GDM1 (cell line): ENCODE measurements around the gene CCDC92.

ENCODE experiments used
- DNase-seq: peaks from one replicate; lab custom pipeline; 2025; lab: John Stamatoyannopoulos, UW

CCDC92 gene

DNA sequence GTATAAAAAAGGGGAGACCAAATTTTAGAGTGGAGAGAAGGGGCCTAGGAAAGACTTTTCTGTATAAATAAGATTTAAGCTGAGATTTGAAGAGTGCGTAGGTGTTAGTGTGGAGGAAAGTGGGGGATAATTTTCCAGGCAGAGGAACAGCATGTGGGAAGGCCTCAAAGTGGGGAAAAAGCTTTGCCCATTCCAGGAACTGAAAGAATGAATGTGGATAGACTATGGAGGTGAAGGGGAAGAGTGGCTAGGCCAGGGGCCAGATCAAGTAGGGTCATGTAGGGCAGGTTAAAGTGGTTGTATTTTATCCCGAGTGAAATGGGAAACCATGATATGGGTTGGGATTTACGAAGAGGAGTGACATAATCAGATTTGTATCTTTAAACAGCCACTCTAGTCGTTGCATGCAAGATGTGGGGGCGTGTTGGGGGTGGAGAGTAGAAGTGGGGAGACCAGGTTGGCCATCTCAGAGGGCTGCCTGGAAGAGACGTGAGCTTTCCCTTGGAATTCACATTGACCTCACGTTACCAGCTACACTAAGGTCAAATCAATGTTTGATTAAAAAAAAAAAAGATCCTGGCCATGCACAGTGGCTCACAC is 3.7 kb upstream of the CCDC92 start:
- no peak for DNase-seq

DNA sequence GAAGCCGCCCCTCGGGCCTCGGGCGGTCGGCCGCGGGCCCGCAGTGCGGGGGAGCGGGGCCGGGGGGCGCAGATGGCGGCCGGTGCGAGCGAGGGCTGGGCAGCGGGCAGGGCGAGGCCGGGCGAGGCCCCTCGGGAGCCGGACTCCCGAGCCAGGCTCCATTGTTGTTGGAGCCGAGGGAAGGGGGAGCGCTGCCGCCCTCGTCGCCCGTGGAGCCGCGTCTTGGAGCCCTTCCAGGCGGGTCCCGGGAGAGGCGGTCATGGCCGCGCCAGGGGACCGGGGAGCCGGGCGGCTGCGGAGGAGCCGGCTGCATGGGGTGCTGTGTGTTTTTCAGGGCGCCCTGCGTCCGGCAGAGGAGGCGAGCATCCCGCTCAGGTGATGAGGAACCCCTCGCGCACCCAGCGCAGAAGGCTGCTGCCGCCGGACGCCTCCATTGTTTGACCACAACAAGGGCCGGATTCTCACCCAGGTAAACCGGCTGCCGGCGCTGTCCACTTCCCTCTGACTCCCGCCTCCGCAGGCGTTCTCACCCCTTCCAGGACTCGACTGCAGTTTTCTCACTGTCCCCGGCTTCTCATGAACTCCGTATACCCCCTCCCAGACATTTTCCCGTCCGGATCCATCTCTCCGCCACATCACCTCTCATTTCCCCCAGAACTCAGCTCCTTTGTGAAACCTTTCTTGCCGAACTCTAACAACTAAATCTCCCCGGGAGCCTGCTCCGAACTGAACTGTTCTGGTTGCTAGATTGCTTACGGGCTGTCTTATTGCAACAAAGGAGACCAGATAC is 1.1 kb upstream of the CCDC92 start:
- no peak for DNase-seq

DNA sequence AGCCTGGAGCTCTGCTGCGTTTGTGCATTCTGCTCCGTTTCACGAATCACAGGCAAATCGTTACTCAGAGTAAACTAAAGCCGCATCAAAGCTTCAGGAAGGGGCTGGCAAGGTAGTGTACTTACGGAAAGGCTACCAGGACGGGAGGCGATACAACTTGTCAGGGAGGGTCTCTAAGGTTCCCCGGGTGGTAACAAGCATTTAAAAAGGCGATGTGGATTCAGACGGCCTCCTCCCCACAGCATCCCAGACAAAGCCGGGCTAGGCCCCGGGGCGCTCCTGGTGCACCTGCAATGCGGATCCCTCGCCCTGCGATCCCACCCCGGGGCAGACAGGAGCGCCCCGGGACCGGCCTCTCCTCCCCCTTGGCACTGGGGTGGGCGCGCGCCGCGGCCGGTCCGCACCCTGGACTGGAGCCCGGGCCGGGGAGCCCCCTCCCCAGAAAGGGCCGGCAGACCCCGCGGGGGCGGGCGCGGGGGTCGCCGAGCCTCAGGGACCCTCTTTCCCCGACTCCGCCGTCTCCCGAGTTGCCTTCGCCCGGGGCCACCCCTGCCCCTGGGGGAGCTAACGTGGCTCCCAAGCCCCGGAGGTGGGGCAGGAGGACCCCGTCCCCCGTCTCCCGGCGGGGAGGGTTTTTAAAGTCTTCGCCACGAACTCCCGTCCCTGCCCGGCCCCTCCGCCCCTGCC is 718 bp downstream of the CCDC92 start:
- peak; percentile 14 for DNase-seq

DNA sequence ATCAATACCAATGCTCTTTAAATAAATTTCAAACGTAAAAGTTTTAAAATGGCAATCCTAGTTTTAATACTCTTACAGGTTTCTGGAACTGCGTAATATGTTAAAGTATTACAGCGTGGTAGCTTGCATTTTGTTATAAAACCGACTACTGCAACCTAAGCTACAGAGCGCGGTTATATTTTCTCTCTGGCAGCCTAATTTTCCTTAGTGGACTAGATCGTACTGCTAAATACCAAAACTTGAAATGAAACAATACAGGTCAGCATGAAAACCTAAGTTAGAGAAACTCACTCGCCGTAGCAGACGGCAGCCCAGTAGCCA is 1.2 kb downstream of the CCDC92 start:
- no peak for DNase-seq

DNA sequence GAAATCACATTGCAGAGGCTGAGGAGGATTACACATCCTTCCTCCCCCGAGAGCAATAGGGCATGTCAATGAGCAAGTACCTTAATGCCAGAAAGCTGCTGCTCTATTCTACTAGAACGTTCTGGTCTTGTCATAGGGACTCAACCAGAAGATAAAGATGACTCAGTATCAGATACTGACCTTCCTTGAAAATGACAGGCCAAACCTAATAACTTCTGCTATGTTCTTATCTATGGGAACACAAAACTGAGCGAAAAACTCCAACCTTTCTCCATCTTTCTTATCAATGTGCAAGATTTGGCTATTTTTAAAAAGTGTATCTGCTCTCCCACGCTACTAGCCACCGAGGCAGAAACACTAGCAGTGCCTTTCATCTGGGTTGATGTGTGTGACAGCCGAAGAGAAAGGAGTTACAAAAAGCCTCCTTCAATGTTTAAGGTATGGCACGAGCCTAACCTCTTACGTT is 5.5 kb downstream of the CCDC92 start:
- DNase-seq: no peak

DNA sequence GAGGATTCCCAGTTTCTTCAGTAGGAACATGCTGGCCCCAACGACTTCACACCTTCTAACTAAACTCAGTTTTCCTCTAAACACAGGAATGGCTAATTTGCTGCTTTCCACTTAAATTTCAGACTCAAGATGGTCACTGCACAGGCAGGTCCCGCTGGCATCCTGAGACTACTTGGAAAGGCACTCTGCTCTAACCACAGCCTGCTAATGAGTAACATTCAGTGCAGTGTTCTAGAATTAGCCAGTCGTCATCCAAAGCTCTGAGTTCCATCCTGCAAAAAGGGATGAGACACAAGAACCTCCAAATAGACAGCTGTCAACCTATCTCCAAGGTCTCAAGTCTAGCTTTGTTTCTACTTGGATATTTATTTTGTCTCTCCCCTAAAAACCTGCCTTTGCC is 6.0 kb downstream of the CCDC92 start:
- no peak for DNase-seq

DNA sequence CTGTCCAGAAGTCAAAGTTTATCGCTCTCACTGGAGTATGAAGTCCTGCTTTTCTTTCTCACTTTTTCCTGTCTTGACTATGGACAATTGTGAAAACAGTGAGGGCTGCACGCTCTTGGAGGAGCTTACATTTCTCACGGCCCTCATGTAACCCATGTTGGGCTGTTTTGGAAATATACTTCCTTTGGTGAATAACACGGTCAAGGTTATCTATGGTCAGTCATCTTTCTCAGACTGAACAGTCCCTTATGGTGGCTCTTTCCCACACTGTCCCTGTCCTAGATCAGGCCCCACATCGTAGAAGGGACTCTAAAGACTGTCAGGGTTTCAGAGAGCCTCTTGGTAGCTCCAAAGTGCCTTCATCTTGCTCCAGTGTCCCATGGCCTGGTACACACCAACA is 7.2 kb downstream of the CCDC92 start:
- DNase-seq: no peak

DNA sequence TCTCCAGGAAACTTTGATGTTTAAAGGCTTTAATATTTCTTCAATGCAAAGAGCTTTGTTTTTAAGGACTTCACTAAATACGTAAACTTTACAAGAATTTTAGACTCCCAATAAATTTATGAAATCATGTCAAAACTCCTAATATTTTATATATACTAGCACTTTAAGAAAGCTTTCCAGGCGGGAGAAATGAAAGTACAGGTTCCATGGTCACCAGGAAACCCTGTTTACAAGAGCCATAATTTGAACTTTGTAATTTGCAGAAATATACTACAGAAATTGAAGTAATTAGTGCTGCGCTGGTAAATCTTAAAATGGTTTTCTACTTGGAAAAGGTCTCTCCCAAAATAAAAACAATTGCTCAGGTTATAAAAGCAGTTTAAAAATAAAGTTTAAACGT is 8.8 kb downstream of the CCDC92 start:
- DNase-seq: no peak

DNA sequence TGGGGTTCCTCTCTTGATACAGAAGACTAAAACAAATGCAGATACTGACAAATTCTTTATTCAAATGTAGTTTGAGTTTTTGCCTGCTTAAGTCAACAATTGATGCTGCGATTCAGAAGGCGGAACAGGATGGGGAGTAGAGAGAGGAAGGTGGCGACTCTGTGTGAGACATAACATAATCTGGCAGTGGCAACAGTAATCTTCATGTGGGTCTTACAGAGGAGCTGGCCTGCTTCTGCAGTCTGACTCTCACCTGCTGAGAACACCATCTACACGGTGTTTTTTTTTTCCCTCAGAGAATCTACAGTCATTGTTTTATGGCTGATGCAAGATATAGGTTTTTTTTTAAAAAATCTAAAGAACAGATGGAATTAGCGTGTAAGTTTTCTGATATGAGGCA is 10.1 kb downstream of the CCDC92 start:
- no peak for DNase-seq

DNA sequence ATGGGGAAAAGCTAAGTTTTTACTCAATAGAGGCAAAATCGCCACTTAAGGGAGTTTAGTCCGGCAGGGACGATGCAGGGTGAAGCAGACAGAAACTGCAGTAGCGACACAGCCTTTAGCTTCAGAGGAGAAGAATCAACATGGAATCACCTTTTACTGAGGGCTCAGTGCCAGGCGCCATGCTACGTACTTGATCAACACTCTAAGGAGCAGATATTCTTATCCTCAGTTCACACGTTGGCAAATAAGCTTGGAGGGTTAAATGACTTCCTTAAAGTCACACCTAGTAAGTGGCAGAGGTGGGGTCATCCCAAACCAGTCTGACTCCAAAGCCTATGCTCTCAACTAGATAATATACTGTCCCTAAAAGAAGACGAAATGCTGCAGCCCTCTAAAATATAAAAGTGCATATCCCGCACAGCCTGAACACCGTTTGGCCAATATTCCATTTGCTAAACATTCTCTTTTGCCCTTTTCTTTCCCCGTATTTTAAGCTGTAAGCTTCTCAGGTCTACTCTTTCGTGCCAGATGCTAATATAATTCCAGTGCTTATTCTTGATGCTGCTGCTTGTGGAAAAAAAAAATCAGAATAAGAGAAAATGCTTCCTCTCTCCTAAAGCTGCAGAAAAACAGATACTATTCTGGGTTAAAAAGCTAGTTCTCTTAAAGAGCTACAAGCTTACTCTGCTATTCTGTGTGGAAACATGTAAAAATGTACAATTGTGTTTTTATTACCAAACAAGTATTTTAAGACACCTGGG is 10.9 kb downstream of the CCDC92 start:
- DNase-seq: no peak

DNA sequence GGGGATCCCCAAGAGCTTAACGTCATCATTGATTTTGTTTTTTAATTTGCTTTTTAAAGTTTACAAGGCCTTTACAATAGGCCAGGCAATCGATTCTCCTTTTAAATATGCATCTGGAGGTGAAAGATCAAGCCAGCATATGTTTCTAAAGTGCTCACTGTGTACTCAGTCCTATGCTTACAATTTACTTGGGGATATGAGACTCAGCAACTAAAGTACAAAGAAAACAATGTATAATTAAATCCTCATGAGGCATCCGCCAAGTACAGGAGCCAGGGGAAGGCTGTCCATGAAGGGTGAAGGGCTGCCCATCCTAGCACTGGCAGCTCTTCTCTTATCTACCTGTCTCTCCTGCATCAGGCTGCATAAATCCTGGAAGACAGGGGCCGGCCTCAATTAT is 11.8 kb downstream of the CCDC92 start:
- no peak for DNase-seq

DNA sequence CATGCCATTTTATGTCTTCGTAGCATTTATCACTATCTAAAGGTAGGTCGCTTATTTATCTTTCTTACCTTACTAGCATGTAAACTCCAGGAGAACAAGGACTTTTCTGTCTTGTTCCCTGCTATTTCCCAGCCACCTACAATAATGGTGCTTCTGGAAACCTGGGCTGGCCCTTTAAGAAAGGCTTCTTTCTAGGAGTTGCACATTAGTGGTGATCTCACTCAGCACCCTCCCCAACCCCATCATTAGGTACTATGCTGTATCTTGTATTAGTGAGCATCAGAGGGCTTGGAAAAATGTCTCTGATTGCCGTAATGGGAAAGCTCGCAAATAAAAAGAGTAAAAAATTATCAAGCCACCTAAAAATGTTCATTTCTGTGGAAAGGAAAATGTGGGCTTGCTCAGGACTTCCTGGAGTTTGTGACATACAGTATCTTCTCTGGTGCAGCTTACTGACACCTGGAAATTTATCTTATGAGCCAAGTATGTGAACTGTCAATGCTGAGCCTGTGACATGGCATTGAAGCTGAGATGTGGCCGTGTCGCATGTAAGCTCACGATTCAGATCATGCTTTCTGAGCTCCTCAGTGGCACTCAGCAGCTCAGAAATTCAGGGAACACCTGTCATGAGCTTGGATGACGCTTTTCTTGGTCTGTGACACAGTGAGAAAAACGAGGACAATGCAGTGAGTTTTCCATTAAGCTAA is 12.4 kb downstream of the CCDC92 start:
- no peak for DNase-seq

DNA sequence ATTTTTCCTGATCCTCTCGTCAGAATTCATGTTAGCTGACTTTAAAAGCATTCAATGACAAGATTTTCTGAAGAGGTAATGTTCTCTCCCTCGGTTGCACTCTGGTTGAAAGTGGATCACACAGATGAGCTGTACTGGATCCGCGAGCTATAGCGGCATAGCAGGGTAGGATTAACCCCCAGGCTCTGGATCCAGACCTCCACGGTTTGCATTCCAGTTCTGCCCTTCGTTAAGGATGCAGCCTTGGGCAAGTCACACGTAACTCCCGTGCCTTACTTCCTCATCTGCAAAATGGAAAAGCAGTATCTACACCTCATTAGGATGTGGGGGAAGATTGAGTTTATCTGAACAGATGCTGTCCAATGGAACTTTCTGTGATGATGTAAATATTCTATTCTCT is 13.8 kb downstream of the CCDC92 start:
- DNase-seq: no peak

DNA sequence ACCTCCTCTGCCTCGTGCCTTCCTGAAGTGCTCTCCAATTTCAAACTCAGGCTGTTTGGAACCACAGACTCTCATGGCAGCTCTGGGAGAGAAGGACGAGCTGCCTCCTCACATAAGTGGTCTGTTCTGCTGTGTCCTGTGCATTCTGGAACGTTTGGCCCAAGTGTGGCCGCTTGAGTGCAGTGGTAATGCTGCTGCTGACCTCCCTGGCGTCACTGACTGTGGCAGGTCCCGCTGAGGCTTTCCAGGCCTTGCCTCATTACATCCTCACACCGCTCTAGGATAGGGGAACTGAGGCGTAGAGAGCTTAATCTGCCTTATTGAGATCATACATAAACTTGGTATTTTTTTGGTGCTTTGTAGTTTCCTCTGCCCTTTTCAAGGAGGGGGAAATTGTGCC is 14.2 kb downstream of the CCDC92 start:
- no peak for DNase-seq

DNA sequence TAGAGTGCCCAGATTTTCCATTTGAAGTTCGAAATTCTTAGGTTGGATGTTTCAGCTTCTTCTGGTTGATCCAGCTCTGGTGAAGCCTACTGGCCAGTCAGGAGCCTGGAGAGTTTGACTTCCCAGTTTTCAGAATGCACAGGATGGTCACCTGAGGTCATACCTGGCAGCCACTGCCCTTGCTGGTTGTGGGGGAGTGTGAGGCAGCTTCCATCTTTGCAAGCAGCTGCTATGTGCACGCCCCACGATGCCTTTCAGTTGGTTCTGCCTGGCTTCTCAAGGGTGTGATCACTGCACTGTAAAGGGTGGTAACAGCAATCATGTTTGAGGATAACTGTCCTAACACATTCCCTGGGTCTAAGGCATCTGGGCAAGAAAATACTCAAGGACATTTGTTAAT is 15.4 kb downstream of the CCDC92 start:
- no peak for DNase-seq

DNA sequence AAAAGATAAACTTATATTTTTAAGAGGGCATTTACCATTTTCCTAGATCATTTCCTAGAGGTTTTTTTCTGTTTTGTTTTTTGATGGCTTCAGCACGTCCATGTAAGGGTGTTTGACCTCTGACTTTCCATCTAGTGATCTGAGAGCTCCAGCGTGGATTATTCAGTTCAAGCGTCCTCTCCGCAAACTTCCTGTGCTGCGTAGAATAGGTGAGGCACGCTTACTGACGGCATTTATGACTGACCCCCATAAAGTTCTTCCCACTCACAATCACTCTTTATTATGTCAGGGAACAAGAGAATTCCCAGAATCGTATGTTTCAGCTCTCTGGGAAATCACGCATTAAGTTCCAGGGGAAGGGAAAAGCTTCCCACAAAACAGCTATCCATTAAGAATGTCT is 16.4 kb downstream of the CCDC92 start:
- DNase-seq: no peak

DNA sequence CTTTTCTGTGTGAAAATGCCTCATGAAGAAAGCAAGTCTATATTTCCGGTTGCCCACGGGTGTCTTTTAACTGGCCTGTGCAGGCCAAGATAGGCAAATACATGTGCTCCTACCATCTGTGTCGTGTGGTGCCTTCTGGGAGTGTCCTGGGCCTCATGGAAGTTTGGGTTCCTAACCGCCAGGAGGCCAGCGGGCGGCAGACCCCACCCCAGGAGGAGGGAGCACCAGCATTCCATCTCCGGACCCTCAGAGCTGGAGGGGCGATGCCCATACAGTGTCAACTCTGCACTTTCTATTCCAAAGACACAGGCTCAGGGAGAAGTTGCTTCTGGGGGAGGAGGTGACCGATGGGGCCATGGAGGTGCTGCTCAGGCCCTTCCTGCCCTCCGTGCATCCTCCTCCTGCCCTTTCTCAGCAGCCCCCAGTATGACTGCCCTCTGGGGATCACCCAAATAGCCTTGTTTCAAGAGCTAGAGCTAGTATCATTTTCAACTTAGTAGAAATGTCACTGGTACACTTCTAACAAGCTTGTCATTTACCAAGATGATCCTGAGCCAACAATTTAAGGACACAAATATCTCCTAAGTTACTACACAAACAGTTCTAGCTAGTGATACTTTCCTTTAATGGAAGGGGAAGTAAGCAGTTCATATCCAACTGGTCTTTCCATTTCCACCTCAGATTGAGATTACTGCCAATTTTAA is 17.8 kb downstream of the CCDC92 start:
- no peak for DNase-seq

DNA sequence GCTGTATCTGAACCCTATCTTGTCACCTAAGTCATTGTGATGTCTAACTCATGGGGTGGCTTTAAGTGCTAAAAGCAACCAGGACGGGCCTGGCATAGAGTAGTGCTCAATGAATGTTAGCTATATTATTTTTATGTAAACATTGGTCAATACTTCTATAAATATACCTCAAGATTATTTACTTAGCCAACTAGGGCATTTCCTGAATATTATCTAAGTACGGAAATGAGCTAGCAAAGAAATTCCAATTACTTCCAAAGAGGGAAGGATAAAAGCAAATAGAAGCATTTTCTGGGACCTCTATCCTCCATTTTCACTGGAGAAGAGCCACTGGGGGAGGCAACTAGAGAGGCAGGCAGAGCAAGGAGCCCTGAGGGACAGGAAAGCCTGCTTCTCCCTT is 20.6 kb downstream of the CCDC92 start:
- DNase-seq: no peak

DNA sequence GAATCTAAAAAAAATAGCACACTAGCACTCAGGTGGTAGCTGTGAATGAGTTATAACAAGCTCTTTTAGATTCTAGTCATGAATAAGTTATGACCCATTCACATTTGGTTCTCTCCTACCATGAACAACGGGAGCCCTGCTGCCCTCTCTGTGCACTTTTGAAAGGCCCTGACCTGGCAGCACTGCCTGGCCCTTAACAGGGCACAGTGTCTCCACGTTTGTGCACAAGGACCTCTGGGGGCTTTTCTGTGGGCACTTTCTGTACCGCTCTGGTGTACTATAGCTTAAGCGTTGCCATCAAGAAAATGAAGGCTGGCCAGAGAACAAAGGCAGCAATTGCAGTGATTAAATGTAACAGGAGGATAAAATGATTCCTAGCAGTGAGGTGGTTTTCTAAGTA is 21.2 kb downstream of the CCDC92 start:
- DNase-seq: no peak

DNA sequence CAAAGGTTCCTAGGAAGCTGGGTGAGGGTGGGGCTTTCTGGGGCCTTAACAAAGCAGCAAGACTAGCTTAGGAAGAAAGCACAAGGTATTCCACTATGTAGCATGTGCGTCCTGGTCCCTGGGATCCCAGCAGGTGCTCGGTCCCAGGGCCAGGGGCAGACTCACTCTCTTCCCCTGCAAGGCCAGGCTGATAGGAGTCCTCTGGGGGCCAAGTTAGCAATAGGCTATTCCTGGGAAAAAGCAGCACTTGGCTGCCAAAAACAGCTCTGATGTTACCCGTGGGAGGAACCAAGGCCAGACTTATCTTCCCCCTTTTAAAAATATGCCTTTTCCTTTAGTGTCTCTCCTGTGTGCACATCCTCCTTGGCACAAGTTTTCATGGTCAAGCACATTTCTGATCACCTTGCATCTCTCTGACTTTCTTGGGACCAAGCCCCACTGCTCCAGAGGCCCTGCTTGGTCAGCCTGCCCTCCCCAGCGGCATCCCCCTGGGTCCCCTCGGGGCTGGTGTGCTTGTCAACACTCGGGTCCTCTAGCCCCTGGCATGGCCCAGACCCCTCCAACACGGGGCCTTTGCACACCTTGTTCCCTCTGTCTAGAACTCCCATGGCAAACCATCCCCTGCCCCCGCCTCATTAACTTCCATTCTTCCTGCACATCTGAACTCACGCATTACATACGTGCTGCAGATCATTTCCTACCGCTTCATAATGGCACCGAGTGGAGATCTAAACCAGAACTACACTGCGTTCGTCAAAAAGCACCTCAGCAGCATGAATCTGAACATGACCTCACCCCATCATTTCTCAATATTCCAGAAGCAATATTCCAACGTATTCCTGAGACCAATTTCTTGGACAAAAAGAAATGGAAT is 21.9 kb downstream of the CCDC92 start:
- no peak for DNase-seq
